NCI-H1105 (cell line): ENCODE data around the gene LORICRIN.

Experiments
- DNase-seq: peaks from one replicate; lab custom pipeline; 2025; lab: John Stamatoyannopoulos, UW

LORICRIN gene, protein sequence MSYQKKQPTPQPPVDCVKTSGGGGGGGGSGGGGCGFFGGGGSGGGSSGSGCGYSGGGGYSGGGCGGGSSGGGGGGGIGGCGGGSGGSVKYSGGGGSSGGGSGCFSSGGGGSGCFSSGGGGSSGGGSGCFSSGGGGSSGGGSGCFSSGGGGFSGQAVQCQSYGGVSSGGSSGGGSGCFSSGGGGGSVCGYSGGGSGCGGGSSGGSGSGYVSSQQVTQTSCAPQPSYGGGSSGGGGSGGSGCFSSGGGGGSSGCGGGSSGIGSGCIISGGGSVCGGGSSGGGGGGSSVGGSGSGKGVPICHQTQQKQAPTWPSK

DNA sequence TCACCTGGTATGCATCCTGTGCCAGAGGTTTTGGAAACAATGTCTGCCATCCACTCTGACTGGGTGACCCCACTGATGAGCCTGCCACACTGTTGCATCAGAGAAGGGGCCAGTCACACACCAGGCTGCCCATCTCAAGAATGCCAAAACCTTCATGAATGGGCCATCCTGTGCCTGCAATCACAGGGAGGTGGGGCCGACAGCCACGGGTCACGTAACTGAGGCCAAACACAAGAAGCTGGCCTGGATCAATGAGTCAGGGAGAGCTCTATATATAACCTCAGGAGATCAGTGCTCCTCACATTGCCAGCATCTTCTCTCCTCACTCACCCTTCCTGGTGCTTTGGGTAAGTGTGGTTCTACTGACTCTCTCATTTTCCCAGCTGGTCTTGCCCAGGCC, at the start of gene LORICRIN:
LORICRIN (plus strand) TSS at position 301 of the 400 bp plus-strand sequence. CDS start 1,263 bp downstream, outside the sequence.
- no peak for DNase-seq

DNA sequence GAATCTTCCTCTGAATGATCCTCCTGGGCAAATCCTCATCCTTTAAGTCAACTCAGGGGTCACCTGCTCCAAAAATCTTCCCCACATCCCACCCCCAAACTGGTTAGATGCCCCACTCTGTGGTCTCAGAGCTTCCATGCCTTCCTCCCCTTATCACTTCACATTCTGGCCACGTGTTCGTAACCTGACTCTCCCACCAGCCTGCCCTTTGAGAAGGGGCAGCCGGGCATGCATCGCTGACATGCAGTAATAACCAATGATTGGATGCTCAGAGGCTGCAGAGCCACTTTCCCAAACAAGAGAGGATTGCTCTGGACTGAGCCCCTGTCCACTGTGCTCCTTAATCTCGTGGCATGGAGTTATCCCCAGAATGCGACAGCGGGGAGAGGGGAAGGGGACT, 49.3 kb upstream of the LORICRIN start:
- no peak for DNase-seq

DNA sequence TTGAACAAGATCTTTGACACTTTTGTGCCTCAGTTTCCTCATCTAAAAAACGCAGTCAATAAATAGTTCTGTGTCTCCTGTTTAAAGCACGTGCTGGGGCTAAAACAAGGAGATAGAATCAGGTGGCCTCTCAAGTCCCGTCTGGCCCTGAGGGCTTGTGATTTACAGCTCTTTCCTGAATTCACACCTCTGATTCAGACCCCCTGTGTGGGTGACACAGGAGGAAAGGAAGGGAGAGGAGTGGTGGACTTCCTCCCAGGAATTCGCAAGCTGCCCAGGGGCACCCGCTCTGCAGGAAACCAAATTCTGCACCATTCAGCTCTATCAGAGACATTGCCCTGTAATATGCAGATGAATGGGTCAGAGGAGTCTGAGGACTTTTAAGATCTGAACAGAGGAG, 47.3 kb upstream of the LORICRIN start:
- DNase-seq = no peak

DNA sequence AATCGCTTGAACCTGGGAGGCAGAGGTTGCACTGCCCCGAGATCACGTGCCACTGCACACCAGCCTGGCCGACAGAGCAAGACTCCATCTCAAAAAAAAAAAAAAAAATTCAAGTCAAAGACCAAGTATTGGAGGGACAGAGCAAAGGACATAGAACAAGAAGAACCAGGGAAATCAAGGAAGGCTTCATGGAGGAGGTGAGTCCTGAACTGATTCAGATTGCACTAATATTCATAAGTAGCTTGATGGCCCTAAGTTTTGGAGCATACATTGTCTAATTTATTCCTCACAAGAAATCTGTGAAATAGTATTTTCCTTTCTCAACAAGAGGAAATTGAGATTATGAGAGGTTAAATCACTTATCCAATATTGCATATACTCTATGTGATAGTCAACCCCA, 46.0 kb upstream of the LORICRIN start:
- DNase-seq = no peak

DNA sequence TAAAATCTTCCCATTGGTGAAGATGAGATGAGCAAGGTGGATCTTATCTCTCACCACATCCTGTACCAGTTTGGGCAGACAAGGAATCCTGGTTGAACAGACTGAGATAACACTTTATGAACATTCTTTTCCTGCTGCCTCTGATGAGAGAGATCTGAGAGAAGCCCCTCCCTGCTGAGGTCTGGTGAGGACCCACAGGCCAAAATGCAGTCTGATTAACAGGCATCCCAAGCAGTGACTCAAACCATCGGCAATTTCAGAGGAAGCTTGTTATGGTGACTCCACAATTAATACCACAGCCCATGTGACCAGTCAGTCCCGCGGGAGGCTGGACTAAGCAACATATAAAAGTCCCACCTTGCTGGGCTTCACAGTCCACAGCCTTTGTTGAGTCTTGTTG, 42.3 kb upstream of the LORICRIN start, which contains the start of gene PRR9:
PRR9 (plus strand) TSS at position 373 of the 400 bp plus-strand sequence. CDS start 561 bp downstream, outside the sequence.
- no peak for DNase-seq

DNA sequence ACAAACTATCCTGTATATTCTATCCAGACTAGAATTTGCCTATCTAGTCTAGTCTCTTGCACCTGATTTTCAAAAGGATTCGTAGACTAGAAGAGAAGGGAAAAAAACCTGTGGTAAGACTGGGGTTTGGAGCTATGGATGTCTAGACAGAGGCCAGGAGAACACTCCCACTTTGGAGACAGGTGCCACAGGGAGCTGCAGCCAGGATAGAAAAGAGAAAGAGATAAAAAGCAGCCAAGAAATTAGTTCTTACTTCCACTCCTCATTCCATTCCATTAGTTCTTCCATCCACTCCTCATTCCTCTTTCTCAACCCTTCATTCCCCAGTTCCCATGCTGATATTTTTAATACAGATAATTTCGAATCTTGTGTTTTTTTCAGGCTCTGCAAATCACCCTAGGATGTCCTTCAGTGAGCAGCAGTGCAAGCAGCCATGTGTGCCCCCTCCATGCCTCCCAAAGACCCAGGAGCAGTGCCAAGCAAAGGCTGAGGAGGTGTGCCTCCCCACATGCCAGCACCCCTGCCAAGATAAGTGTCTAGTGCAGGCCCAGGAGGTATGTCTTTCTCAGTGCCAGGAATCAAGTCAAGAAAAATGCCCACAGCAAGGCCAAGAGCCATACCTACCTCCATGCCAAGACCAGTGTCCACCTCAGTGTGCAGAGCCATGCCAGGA, 41.6 kb upstream of the LORICRIN start:
- DNase-seq = no peak

DNA sequence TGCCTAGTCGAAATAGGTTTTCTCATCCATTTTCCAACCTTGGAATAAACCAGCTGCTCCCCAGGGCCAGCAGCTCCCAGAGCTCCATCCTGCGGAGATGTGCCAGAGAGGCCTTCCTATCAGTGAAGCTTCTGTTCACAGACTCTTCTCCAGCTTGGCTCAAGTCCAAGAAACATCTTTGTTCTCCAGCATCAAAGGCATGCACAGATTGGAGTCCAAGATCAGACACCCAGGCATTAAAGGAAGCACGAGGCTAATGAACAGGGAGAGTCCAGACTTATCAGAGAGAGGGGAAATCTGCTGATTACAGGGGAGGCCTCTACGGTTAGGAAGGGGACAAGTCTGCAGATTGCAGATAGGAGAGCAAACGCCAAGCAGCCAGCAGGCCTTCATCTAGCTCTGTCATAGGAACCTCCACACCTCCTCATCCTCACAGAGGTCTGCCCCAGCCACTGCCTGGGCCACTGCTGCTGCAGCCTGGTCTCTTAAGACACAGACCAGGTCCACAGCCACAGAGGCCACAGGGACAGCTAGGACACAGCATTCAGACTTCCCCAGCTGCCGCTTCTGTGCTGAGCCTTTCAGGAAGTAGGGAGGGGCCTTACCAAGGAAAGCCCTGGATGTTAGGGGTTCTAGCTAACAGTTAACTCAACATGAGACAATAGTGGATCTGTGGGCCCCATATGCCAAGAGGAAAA, 38.7 kb upstream of the LORICRIN start:
- DNase-seq = peak; percentile 5

DNA sequence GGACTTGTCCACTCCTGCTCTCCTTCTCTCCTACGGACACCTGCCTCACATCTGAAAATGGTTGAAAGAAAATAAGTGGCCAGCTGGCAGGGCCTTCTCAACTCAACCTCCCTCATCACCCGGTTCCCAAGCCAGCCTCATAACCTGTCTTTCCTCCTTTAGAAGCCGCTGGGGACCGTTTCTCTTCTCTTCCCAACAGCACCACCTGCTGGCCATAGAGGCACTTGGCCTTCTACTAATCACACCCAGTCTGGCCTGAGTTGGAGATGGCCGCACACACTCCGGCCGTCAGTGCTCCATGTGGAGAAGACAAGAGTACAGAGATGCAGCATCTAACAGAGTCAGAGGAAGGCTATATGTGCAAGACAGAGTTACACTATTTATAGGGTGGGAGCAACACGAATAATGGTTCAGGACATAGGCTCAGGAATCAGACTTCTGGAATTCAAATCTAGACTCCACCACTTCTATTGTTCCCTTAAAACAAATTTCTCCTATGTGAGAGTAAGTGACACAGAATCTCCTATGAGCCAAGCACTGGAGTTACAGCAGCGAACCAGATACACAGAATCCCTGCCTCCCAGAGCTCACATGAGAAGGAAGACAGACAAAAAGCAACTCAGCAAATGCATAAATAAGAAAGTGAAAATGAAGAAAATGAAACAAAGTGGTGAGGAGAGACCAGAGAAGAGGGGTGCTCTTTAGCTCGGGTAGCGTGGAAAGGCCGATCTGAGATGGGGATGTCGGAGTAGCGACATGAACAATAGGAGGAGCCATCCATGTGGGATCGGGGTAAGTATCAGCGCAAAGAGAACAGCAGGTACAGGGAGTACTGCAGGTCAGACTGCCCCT, 36.2 kb upstream of the LORICRIN start:
- peak; percentile 67 for DNase-seq

DNA sequence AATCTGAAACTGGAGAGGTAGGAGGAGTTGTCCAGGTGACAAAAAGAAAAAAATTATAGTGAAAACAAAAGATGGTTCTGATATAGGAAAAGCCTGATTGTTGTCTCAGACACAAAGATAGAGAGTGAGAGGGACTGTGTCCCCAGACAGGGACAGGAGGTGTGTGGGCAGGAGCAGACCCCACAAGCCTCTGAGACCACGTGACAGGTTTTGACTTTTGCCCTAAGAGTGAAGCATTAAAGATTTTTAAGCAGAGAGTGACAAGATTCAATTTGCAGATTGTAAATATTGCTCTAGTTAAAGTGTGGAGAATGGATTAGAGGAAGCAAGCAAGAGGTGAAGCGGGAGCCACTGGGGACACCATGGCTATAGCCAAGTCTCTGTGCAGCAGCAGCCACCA, 31.7 kb upstream of the LORICRIN start:
- DNase-seq = no peak

DNA sequence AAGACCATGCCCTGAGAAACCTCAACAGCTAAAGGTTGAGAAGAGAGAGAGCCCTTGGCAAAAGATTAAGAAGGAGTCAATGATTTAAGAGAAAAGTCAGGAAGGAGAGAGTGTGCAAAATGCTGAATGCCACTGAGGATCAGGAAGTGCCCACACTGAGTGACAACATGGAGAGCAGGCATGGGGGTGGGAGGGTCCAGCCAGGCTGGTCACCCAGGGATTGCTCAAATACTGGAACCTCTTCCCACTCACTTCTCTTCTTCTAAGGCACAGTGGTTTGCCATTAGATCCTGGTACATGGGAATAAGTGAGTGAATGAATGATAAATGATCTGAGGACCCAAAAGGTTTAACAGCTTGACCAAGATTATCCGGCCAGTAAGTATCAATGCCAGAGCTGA, 31.0 kb upstream of the LORICRIN start:
- no peak for DNase-seq

DNA sequence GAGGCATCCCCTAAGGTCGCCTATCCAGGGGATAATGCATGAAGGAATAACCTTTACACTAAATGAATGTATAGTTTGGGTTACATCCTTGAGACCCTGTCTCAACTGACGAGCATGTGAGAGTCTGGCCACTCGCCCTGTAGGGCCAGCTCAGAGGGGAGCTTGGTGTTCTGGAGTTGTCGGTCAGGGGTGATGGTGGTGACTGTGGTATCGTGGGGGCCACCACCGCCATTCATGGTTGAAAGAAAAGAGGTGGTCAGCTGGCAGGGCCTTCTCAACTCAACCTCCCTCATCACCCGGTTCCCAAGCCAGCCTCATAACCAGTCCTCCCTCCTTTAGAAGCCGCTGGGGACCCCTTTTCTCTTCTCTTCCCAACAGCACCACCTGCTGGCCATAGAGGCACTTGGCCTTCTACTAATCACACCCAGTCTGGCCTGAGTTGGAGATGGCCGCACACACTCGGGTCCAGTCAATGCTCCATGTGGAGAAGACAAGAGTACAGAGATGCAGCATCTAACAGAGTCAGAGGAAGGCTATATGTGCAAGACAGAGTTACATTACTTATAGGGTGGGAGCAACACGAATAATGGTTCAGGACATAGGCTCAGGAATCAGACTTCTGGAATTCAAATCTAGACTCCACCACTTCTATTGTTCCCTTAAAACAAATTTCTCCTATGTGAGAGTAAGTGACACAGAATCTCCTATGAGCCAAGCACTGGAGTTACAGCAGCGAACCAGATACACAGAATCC, 30.2 kb upstream of the LORICRIN start:
- peak; percentile 3 for DNase-seq

DNA sequence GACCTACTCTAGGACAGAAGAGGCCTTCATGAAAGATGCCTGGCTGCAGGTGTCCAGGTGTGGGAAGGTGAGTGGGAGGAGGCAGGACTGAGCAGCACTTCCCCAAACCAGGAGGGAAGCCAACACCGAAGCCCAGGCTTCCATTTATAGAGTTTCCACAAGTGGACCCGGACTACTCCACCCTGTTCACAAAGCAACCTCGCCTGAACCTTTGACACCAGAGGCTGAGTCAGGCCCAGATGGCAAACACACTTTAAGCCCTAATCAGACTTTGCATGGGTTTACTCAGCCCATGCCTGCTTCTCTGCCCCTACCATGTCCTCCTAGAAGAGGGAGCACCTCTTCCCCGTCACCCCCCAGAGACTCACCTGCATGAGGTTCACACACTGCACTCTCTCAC, 28.1 kb upstream of the LORICRIN start:
- DNase-seq = no peak

DNA sequence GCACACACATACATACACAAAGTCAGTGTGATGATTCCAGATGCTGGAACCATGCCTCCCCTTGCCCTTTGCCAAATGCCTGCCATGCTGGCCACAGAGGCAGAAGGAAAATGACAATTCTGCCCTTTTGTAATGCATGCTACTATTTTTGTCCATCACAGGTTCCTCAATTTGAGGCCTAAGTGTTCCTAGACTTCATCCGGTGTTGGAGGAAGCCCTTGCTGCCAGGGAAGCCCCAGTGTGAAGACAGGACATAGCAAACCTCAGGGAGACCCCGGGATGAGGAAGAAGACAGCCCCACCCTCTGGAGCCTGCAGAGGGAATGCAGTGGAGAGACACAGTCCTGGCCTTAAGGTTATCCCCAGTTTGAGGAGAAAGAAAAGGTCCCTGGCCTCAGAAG, 27.7 kb upstream of the LORICRIN start:
- DNase-seq = no peak

DNA sequence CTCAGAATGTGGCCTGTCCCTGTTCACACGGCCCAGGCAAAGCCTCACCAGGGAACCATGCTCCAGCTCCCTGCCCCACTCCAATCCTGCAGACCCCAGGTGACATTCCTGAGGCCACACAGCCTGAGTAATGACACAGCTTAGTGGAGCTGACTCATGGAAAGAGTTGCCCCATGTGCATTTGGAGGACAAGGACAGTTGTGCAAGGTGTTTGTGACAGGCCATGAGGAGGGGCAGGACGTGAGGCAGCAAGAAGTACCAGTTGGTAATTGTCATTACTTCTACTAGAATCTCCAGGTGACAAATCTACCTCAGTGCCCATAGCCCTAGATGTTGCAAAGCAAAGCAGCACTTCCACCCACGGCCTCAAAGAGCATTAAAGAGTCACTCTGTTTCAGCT, 26.9 kb upstream of the LORICRIN start:
- DNase-seq = no peak

DNA sequence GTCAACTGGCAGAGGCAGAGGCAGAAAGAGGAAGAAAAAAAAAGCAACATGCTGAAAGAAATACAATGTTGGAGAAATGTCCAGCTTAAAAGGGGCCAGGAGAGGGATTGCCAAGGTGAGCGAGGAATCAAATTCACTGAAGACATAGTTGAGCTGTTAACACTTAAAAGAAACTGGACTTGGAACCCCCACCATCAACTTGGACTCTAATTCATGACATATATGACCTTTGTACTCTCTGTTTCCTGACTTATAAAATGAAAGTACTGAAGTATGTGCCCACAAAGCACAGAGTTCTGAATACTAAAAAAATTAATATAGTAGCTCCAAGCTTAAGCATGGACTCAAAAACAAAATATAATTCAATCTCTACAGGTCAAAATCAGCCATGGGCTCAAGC, 26.0 kb upstream of the LORICRIN start:
- no peak for DNase-seq

DNA sequence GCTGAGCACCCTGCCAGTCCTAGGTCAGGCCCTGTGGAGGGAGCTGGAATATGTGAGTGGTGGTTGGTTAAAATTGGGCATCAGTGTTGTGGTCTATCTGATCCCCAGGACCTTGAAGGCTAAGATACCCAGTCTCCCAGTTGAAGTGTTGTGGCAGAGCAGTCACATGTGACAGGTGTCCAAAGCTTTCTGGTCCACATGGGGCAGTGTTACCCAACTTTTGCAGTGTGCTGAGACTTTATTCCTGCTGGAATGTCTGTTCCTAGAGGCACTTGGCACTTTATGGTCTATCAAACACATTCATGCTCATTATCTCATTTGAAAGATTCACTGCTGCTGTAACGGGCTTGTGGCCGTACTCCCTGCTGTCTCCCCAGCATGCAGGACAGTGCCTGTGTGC, 21.0 kb upstream of the LORICRIN start:
- DNase-seq = no peak

DNA sequence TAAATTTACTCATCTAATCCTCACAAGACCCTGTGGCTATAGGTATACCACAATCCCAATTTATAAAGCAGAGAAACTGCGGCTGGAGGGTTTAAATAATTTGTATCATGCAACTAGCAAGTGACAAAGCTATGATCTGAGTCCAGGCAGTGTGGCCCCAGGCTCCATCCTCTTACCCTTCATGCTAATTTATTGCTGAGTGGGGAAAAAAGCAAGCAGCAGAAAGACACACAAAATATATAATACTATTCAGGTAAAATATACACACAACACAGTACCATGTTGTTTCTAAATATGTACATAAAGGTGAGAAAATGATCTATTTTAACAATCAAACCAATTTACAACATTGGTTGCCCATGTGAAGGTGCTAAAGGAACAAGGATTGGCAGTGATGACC, 17.3 kb upstream of the LORICRIN start:
- no peak for DNase-seq

DNA sequence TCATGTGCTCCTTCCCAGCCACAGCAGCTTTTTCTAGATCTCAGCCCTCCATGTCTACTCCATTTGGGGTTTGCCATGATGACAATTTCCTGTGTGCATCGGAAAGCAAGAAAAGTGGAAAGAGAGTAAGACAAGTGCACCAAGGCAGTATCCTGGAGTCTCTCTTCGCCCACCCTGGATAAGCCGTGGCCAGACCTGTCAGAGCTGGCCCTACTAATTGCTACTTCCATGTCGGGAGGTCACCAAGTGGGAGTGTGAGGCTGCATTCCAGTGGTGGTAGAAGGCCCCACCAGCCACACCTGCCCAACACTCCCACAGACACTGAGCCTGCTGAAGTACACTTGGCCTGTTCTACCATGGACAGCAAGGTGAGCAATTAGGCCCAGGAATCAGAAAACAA, 14.0 kb upstream of the LORICRIN start:
- no peak for DNase-seq

DNA sequence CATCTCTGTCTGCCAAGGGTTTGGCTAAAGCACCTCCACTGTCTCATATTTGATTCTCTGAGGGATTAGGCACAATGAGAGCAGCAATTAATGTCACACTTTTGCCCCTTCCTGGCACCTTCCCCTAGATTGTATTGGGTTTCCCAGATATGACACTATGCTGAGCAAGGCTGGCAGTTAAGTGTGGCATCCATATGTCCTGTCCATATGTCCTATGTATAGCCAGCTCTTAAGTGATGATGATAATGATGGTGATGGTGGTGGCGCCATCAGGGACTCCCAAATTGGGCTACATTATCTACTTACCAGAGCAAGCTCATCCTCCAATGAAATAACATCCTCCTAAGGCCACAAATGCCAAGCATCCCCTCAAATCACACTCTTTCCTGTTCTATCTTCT, 13.5 kb upstream of the LORICRIN start:
- DNase-seq = no peak

DNA sequence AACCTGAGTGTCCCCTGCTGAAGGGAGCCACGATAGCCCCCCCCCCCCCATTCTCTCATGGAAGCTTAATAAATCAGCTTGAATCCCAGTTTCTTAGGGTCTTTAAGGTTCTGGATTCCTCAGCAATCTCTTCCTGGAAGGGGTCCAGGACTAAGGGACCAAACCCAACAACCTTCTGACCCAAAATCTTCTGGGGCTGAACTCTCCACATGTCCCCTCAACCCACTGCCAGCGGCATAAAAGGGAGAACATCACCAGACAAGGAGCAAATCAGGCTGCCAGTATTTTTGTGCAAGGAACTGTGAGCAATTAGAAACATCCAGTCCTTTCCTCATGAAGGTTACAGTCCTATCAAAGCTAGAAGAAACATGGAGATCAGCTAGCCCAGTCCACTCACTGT, 12.7 kb upstream of the LORICRIN start:
- DNase-seq = no peak

DNA sequence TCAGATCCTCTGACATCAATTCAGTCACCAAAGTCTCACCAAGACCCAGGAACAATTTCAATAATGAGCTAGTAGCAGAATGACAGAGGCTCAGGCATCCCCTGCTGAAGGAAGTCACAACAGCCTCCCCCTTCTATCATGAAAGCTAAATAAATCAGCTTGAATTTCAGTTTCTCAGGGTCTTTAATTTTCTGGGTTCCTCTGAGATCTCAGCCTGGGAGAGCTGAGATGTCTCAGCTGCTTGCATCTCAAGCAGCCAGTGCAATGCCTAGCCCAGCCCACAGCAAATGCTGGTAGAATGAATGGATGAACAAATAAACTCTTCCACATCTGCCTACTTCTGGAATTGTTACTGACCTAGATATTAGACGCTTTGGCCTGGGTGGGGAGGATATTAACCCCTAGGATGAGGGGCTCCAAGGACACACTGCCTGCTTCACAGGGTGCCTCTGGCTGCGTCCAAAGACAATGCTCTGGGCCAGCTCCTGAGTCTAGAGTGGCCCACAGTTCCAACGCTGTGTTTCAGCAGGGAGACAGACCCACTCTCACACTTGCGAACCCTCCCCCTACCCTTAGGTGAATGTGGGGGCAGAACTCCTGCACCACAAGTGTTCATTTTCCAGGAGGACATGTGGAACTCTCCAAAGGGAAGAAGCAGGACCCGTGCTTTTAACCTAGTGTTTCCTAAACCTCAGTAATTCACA, 11.2 kb upstream of the LORICRIN start:
- no peak for DNase-seq
